ENCODE data around the gene ACSF3. TPM values are rescaled to one million over a fixed set of nuclear protein-coding genes. Genes with fewer than 3 reads are reported as not detected.

The ACSF3 gene
- total and polyA plus RNA-seq, 2 experiments from 2014 or later: 27.6 to 32.2 TPM

- no peak overlapping the region for H3K4me3 ChIP-seq
- no peaks in the 10 kb centered on the region for H3K36me3 ChIP-seq
- DNase-seq (ENCODE audit: low read depth in 1 of 2, low spot score in 1 of 2): peak; percentile 74 to 95
These were observed 99.4 kb downstream of the ACSF3 start for GRCh38 chr16:89192956-89193575.

GRCh38 chr16:89193576-89194293 is 100.1 kb downstream of the ACSF3 start:
- Histone ChIP-seq H3K4me3 (no peak overlapping the region), H3K9me3 (ENCODE audit: low read depth) (no peaks in the 10 kb centered on the region), H3K27me3 (peaks cover 28% of the 10 kb centered on the region), H3K27ac (no peak overlapping the region), H3K36me3 (no peaks in the 10 kb centered on the region), H3K4me1 (ENCODE audit: low read depth) (no peaks in the 10 kb centered on the region)
- TF ChIP-seq CTCF (IDR thresholded peaks at IDR 0.05; ENCODE audit: low read depth, low read length): no peak
- no peak for DNase-seq (ENCODE audit: low read depth in 1 of 2, low spot score in 1 of 2)

More at GRCh38 chr16:89192956-89193575, 99.4 kb downstream of the ACSF3 start:
- H3K27me3 ChIP-seq: peaks cover 28% of the 10 kb centered on the region
- H3K27ac ChIP-seq: no peak overlapping the region
- no peaks in the 10 kb centered on the region for H3K9me3 ChIP-seq (ENCODE audit: low read depth)
- H3K4me1 ChIP-seq (ENCODE audit: low read depth): no peaks in the 10 kb centered on the region
- no peak for TF ChIP-seq CTCF (IDR thresholded peaks at IDR 0.05; ENCODE audit: low read depth, low read length)

GRCh38 chr16:89194340-89195311 is 101.0 kb downstream of the ACSF3 start:
- Histone ChIP-seq H3K27me3 (peaks cover 33% of the 10 kb centered on the region), H3K36me3 (no peaks in the 10 kb centered on the region)
- DNase-seq (ENCODE audit: low read depth in 1 of 2, low spot score in 1 of 2): no peak

GRCh38 chr16:89195521-89196171 is 102.0 kb downstream of the ACSF3 start:
- Histone ChIP-seq H3K27ac (no peak overlapping the region), H3K4me3 (no peak overlapping the region), H3K36me3 (no peaks in the 10 kb centered on the region), H3K4me1 (ENCODE audit: low read depth) (peaks cover 8% of the 10 kb centered on the region), H3K27me3 (peaks cover 34% of the 10 kb centered on the region), H3K9me3 (ENCODE audit: low read depth) (no peaks in the 10 kb centered on the region)
- DNase-seq (ENCODE audit: low read depth in 1 of 2, low spot score in 1 of 2): no peak
- no peak for TF ChIP-seq CTCF (IDR thresholded peaks at IDR 0.05; ENCODE audit: low read depth, low read length)

More at GRCh38 chr16:89194340-89195311, 101.0 kb downstream of the ACSF3 start:
- Histone ChIP-seq H3K4me3 (no peak overlapping the region), H3K9me3 (ENCODE audit: low read depth) (no peaks in the 10 kb centered on the region), H3K27ac (no peak overlapping the region), H3K4me1 (ENCODE audit: low read depth) (no peaks in the 10 kb centered on the region)
- no peak for TF ChIP-seq CTCF (IDR thresholded peaks at IDR 0.05; ENCODE audit: low read depth, low read length)
